ENCODE results near the gene DNAJB14. TPM values are rescaled to one million over a fixed set of nuclear protein-coding genes. Genes with fewer than 3 reads are reported as not detected.

DNAJB14 gene
- total and polyA plus RNA-seq, 2 of the 4 experiments (the other 2 are of a cell fraction), result 12.9 to 15.6 TPM

DNA sequence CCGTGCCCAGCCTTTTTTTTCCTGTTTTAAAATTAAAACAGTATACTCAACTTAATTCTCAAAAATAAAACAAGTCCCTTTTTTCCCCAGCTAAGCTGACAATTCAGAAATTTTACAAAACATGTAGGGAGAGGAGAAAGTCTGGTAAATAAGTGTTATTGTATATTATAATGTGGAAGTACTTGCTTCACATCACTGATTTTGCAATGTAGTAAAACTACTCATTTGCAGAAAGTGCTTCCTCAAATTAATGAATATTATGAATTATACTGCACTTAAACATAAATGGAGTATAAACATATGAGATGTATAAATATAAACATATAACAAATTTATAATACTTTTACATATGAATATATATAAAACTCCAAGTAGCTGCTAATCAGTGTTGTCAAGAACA is 15.3 kb upstream of the DNAJB14 start:
- Histone ChIP-seq H4K8ac (ENCODE audit: low read depth in 2 of 2, low read length in 2 of 2) (no peak overlapping the region), H3K18ac (ENCODE audit: low read depth, low read length) (no peak overlapping the region), H3K4me1 (ENCODE audit: control insufficient read depth, insufficient read depth, low read length) (peaks cover 4% of the 10 kb centered on the region; the same call in 1 of the 2 replicates), H3K36me3 (ENCODE audit: control insufficient read depth, insufficient read depth, low read length) (no peaks in the 10 kb centered on the region), H3K14ac (replicated peaks; ENCODE audit: low read depth, low read length) (no peak overlapping the region), H2AK9ac (replicated peaks; ENCODE audit: low read depth, low read length, poor library complexity) (no peak overlapping the region), H3K23ac (ENCODE audit: low read depth, low read length) (no peak overlapping the region), H3K4me3 (ENCODE audit: insufficient read depth, low read depth, low read length) (no peak overlapping the region), H4K20me1 (ENCODE audit: insufficient read depth, low read length) (no peaks in the 10 kb centered on the region), H4K91ac (ENCODE audit: insufficient read depth, low read depth, low read length) (no peak overlapping the region), H2BK120ac (ENCODE audit: low read depth, low read length) (no peak overlapping the region), H2AK5ac (ENCODE audit: low read depth, low read length) (no peak overlapping the region), H3K27me3 (ENCODE audit: control insufficient read depth, insufficient read depth, low read length) (no peaks in the 10 kb centered on the region), H3K9me3 (ENCODE audit: control insufficient read depth, insufficient read depth, low read length) (no peaks in the 10 kb centered on the region), H4K5ac (ENCODE audit: low read depth, low read length) (no peak overlapping the region), H3K4ac (ENCODE audit: low read depth, low read length) (no peak overlapping the region), H3K9ac (ENCODE audit: low read depth, low read length) (no peak overlapping the region), H3K27ac (ENCODE audit: insufficient read depth, low read length) (no peak overlapping the region), H2AFZ (replicated peaks; ENCODE audit: low read length, poor library complexity) (no peak overlapping the region), H3K56ac (ENCODE audit: extremely low read depth, insufficient read depth, low read length) (no peak overlapping the region), H3K4me2 (ENCODE audit: low read depth, low read length) (no peak overlapping the region), H3K79me1 (ENCODE audit: low read depth in 1 of 2, low read length in 2 of 2) (no peaks in the 10 kb centered on the region), H2BK15ac (ENCODE audit: low read depth, low read length) (no peak overlapping the region), H2BK5ac (ENCODE audit: low read depth, low read length, poor library complexity, severe bottlenecking) (no peak overlapping the region), H3K9me1 (ENCODE audit: insufficient read depth, low read length) (no peaks in the 10 kb centered on the region), H2BK20ac (ENCODE audit: low read depth, low read length) (no peak overlapping the region)
- in situ Hi-C loops (cut with MboI; ENCODE audit: low sequenced_read_pairs) (no loop called here), intact Hi-C loops (cut with micrococcal nuclease) (no loop called here), dilution Hi-C loops (cut with HindIII; ENCODE audit: low sequenced_read_pairs, unreplicated experiment) (no loop called here)
- ATAC-seq (ENCODE audit: low read depth), result no peak
- ChIA-PET POLR2A (ENCODE audit: unreplicated experiment) (no interaction called here), CTCF (interaction anchor here (0.6 kb wide), 2 partner anchors 10 to 18 kb away, joined by 3 read pairs; no protein-coding TSS in a partner anchor)
- no CpG with 5 or more reads among the region's 1 CpG for WGBS, 2 experiments (ENCODE audit: extremely low coverage in 2 of 2, insufficient read length in 1 of 2)
- BruUV-seq (replicated peaks), result no TSS peak
- no peak for TF ChIP-seq MXI1 (IDR thresholded peaks at IDR 0.05; ENCODE audit: borderline replicate concordance, low read depth, low read length)
- TF ChIP-seq MAZ (IDR thresholded peaks at IDR 0.05; ENCODE audit: borderline replicate concordance, low read depth, low read length), result no peak
- no peak for TF ChIP-seq USF2 (IDR thresholded peaks at IDR 0.05; ENCODE audit: low read depth, low read length)
- TF ChIP-seq, protein P1, sequence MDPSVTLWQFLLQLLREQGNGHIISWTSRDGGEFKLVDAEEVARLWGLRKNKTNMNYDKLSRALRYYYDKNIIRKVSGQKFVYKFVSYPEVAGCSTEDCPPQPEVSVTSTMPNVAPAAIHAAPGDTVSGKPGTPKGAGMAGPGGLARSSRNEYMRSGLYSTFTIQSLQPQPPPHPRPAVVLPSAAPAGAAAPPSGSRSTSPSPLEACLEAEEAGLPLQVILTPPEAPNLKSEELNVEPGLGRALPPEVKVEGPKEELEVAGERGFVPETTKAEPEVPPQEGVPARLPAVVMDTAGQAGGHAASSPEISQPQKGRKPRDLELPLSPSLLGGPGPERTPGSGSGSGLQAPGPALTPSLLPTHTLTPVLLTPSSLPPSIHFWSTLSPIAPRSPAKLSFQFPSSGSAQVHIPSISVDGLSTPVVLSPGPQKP (IDR thresholded peaks at IDR 0.05; ENCODE audit: borderline replicate concordance, low read depth, low read length), result no peak
- TF ChIP-seq RCOR1 (IDR thresholded peaks at IDR 0.05; ENCODE audit: insufficient replicate concordance, low read length), result no peak
- no peak for TF ChIP-seq CTCF (conservative IDR thresholded peaks at IDR 0.05; ENCODE audit: low read depth, low read length)
- DNase-seq, result no peak
